Lower leg skin (tissue), 4 donors: ENCODE results near the gene ESX1. TPM values are rescaled to one million over a fixed set of nuclear protein-coding genes. Genes with fewer than 3 reads are reported as not detected.

ENCODE experiments used
- DNase-seq, 2 donors: peaks; one replicate each; pipeline ENCODE4 v3.0.0-alpha.2; 2019; ENCODE audit warnings: low spot score in 2 of 2
- H3K4me3 ChIP-seq: fragments of 200-600 bp; sonication (generic); 2 replicates; pipeline ENCODE4 v1.5.1; 2017; ENCODE audit warnings: mild to moderate bottlenecking, low read depth; ENCODE audit not compliant: poor library complexity, severe bottlenecking
- POLR2A ChIP-seq, 2 donors: fragments of 450-650 bp; IDR thresholded peaks; one replicate each; pipeline ENCODE4 v1.6.1; 2016 to 2017; ENCODE audit warnings: antibody characterized with exemption in 2 of 2, mild to moderate bottlenecking in 1 of 2, moderate library complexity in 1 of 2
- whole genome bisulfite sequencing, 2 donors: methylation state at CpG; one replicate each; pipeline ENCODE4 v1.1.5; 2018; 5-methylcytosine and 5-hydroxymethylcytosine counted together
- intact Hi-C: fragments of 100-400 bp; cut with DNase I; formaldehyde crosslinking; loops from one replicate; pipeline ENCODE4 v1.15.0; 2023; ENCODE audit warnings: low total_unique reads
- total RNA-seq, 4 donors: library from RNA; depleted of rRNA; stranded (reverse); fragments of >200 nt; gene quantifications; one replicate each; pipeline ENCODE4 v1.1.0, GENCODE V29; 2016
- TF ChIP-seq, protein P1 (sequence below), 3 donors: fragments of 450-650 bp; IDR thresholded peaks; one replicate each; pipeline ENCODE4 v1.5.1; 2016; ENCODE audit warnings: antibody characterized with exemption in 3 of 3, mild to moderate bottlenecking in 3 of 3, moderate library complexity in 2 of 3

The ESX1 gene
- total RNA-seq, 4 donors from 2014 or later: not detected

DNA sequence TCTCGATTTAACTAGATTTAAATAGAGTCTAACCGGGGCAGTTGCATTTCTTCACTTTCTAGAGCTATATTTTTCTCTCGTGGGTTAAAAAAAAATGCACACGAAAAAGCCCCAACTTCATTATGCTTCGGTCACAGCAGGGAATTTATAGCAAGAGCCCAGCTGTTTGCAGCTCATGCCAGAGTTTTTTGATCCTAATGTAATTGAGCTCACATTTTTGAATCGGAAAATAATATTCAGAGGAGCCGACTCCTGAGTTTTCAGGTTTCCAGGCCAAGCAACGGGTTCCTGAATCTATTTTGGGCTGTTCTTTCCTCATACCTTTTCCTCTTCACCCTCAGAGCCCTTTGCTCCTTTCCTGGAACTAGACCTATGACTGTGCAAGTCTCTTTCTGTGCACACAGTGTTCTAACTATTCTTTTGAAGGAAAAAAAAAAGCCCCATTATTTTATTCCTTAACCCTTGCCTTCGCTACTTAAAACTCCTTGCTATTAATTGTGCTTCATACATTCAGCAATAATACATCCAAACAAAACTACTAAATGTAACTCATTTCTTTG lies 27.5 kb upstream of the ESX1 start:
- H3K4me3 ChIP-seq: no peak overlapping the region
- WGBS, 2 donors: 23 to 41% methylated on average over 9 of the region's 9 CpGs
- intact Hi-C loops: no loop called here
- DNase-seq: no peak
- TF ChIP-seq POLR2A (IDR thresholded peaks at IDR 0.05): no peak
- TF ChIP-seq, protein P1, sequence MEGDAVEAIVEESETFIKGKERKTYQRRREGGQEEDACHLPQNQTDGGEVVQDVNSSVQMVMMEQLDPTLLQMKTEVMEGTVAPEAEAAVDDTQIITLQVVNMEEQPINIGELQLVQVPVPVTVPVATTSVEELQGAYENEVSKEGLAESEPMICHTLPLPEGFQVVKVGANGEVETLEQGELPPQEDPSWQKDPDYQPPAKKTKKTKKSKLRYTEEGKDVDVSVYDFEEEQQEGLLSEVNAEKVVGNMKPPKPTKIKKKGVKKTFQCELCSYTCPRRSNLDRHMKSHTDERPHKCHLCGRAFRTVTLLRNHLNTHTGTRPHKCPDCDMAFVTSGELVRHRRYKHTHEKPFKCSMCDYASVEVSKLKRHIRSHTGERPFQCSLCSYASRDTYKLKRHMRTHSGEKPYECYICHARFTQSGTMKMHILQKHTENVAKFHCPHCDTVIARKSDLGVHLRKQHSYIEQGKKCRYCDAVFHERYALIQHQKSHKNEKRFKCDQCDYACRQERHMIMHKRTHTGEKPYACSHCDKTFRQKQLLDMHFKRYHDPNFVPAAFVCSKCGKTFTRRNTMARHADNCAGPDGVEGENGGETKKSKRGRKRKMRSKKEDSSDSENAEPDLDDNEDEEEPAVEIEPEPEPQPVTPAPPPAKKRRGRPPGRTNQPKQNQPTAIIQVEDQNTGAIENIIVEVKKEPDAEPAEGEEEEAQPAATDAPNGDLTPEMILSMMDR (IDR thresholded peaks at IDR 0.05): no peak

DNA sequence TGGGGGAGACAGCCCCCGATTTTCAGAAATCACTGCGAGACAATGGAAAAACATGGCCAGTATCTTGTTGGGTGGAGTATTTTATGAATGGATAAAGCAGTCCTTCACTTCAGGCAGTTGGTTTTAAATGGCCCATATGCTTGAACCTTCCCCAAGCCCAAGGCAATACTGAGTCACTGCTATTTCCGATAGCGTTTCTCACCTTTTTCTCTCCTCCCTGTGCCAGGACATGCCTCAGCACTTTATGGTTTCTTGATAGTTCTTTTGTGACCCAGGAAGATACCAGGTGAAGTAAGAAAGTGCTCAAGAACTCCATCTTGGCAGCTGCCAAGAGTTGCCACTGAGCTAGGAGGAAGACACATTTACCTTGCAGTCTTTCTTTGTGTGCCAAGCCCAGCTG lies 26.8 kb upstream of the ESX1 start:
- 58 to 65% methylated on average over 4 of the region's 4 CpGs for WGBS, 2 donors
- intact Hi-C loops: no loop called here
- TF ChIP-seq, protein P1 (IDR thresholded peaks at IDR 0.05): no peak
- no peak for TF ChIP-seq POLR2A (IDR thresholded peaks at IDR 0.05)
- H3K4me3 ChIP-seq: no peak overlapping the region
- no peak for DNase-seq

DNA sequence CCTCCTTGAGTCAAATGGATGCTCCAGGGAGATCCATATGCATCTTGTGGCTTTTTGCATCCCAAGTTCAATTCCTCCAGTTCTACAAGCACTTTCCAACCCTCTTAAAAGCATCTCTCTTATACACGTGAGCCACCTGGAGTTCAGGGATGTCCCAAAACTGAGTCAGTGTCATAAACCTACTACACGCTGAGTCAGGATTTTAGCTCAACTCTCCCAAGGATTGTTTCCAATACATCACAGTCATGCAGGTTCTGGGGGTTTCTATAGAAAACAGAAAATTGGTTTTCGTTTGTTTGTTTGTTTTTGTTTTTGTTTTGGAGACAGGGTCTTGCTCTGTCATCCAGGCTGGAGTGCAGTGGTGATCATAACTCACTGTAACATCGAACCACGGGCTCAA lies 25.9 kb upstream of the ESX1 start:
- intact Hi-C loops: no loop called here
- 75 to 86% methylated on average over 5 of the region's 5 CpGs for WGBS, 2 donors
- TF ChIP-seq, protein P1 (IDR thresholded peaks at IDR 0.05): no peak
- no peak for TF ChIP-seq POLR2A (IDR thresholded peaks at IDR 0.05)
- no peak for DNase-seq
- H3K4me3 ChIP-seq: no peak overlapping the region

DNA sequence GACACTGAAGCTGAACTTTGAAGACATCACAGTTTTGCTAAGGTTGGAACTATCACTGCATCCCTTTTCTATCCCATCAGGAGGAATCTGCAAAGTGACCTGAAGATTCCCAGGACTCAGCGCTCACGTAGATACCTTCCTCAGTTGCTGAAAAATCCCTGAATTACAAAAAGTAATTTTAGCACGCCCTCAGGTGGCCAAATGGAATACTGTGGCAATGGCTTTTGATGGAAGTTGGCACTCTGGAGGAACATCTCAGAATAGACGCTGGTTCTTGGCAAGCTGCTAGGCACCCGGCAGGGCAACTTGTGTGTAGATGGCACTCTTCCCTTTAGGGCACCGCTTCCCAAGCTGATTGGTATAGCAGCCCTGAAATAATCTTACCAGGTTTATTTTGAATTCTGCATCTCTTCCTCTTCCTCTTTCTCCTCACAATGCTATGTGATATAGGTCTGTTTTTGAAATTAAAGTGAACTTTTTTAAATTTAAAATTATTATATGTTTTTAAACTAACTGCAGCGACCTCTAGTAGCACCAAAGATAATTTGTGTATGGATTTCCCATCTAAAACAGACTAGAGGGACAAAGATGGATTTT lies 16.3 kb upstream of the ESX1 start:
- 2% methylated on average over 7 of the region's 7 CpGs for WGBS, 2 donors
- intact Hi-C loops: no loop called here
- peak in 1 of 2 donors; percentile 21 for DNase-seq
- no peak overlapping the region for H3K4me3 ChIP-seq
- TF ChIP-seq, protein P1 (IDR thresholded peaks at IDR 0.05): no peak
- TF ChIP-seq POLR2A (IDR thresholded peaks at IDR 0.05): no peak

DNA sequence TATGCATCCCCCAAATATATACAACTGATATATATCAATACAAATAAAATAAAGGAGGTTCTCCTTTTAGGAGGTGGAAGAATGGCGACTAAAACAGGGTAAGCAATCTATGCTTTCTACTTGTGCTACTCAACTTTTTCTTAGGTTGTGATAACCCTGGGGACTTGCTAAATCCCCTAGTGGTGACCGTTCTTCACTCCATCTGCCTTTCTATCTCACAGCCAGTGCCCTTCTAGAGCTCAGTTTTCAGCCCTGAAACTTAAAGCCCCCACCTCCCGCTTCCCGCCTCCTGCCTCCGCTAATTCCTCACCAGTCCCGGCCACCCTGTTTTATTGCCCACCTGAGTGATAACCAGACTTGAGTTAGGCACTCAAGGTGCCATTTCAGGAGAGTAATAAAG lies 15.5 kb upstream of the ESX1 start:
- 57 to 71% methylated on average over 6 of the region's 6 CpGs for WGBS, 2 donors
- no peak for DNase-seq
- TF ChIP-seq POLR2A (IDR thresholded peaks at IDR 0.05): no peak
- TF ChIP-seq, protein P1 (IDR thresholded peaks at IDR 0.05): no peak
- H3K4me3 ChIP-seq: no peak overlapping the region
- intact Hi-C loops: no loop called here

DNA sequence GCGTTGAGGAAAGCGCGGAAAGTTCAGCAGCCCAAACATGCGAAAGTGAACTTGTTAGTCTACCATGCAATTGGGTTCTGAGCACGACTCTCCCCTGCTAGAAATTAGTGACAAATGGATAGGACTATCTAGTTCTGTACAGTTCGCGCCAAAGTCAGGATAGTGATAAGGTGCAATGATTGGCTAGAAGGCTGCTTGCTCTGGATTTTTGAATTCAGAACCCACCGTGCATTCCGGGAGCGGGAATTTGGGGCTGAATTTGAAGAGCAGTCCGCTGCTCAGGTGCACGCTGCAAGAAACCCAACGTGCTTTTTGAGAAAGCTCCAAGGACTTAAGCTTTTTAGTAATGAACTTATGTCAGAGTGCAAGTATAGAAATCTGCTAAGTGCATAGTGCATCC lies 732 bp upstream of the ESX1 start:
- 0 to 32% methylated on average over 10 to 13 of the region's 13 CpGs for WGBS, 2 donors
- DNase-seq: no peak
- intact Hi-C loops: no loop called here

More for the DNA sequence above, 732 bp upstream of the ESX1 start:
- TF ChIP-seq POLR2A (IDR thresholded peaks at IDR 0.05): no peak
- TF ChIP-seq, protein P1 (IDR thresholded peaks at IDR 0.05): no peak
- no peak overlapping the region for H3K4me3 ChIP-seq
